Effector memory CD8-positive, alpha-beta T cell (primary cell): ENCODE measurements around the gene SS18.

Experiments
- ATAC-seq: fragments of 150-1000 bp; cut with Tn5 transposase; replicated peaks from 2 replicates; pipeline ENCODE4 v1.10.0; 2021; ENCODE audit warnings: mild to moderate bottlenecking, moderate library complexity
- DNase-seq, 3 experiments: peaks; one replicate each; pipeline ENCODE4 v3.0.0; 2021
- H3K27ac Mint-ChIP-seq, 2 donors: one replicate each; pipeline ENCODE4 v1.8.0; 2022; ENCODE audit warnings: mild to moderate bottlenecking in 2 of 2, mixed read lengths in 2 of 2, moderate library complexity in 2 of 2
- H3K27me3 Mint-ChIP-seq, 2 donors: one replicate each; pipeline ENCODE4 v1.8.0; 2022; ENCODE audit warnings: mixed read lengths in 2 of 2
- H3K36me3 Mint-ChIP-seq: one replicate; pipeline ENCODE4 v1.8.0; 2022; ENCODE audit warnings: mild to moderate bottlenecking, moderate library complexity, mixed read lengths; ENCODE audit not compliant: insufficient read depth
- H3K4me1 Mint-ChIP-seq, 2 donors: one replicate each; pipeline ENCODE4 v1.8.0; 2022; ENCODE audit warnings: low read depth in 2 of 2, mixed read lengths in 2 of 2
- H3K4me3 Mint-ChIP-seq, 2 donors: one replicate each; pipeline ENCODE4 v1.8.0; 2022; ENCODE audit warnings: mild to moderate bottlenecking in 2 of 2, mixed read lengths in 2 of 2, moderate library complexity in 2 of 2
- H3K9me3 Mint-ChIP-seq, 2 donors: one replicate each; pipeline ENCODE4 v1.8.0; 2022; ENCODE audit warnings: mixed read lengths in 2 of 2

The SS18 gene

GRCh38 chr18:26052505-26052904, 37.9 kb downstream of the SS18 start:
- Mint-ChIP-seq H3K4me3 (no peak overlapping the region), H3K27me3 (no peaks in the 10 kb centered on the region), H3K27ac (peak overlapping the region in 1 of 2 donors; percentile 81), H3K36me3 (peaks cover 63% of the 10 kb centered on the region), H3K9me3 (no peaks in the 10 kb centered on the region), H3K4me1 (peaks cover 2 to 17% of the 10 kb centered on the region in 2 donors)
- ATAC-seq, result no peak
- no peak for DNase-seq

- ATAC-seq (no peak), DNase-seq (no peak)
- peaks cover 2 to 17% of the 10 kb centered on the region in 2 donors for H3K4me1 Mint-ChIP-seq
- peaks cover 58% of the 10 kb centered on the region for H3K36me3 Mint-ChIP-seq
- no peaks in the 10 kb centered on the region for H3K9me3 Mint-ChIP-seq
- no peak overlapping the region for H3K4me3 Mint-ChIP-seq
- no peaks in the 10 kb centered on the region for H3K27me3 Mint-ChIP-seq
- no peak overlapping the region for H3K27ac Mint-ChIP-seq
Observed at GRCh38 chr18:26051843-26052242, 38.6 kb downstream of the SS18 start.

GRCh38 chr18:26046419-26047077, 43.9 kb downstream of the SS18 start:
- Mint-ChIP-seq H3K4me1 (peaks cover 9 to 28% of the 10 kb centered on the region in 2 donors), H3K9me3 (no peaks in the 10 kb centered on the region), H3K4me3 (no peak overlapping the region), H3K27ac (no peak overlapping the region), H3K27me3 (no peaks in the 10 kb centered on the region), H3K36me3 (peaks cover 33% of the 10 kb centered on the region)
- DNase-seq (no peak), ATAC-seq (no peak)

DNA sequence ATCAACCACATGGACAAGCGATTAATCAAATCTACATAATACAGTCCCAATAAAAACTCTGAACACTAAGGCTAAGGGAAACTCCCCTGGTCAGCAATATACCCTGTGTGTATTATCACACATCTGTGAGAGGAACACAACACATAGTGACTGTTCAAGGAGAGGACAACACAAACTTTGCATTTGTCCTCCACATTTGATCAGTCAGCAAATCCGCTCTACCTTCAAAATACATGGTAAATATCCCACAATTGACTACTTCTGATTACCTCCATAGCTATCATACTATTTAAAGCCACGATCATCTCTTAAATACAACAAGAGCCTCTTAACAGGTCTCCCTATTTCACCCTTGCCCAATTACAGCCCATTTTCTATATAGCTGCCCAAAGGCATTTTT, 45.6 kb downstream of the SS18 start:
- Mint-ChIP-seq H3K9me3 (no peaks in the 10 kb centered on the region), H3K27ac (peak overlapping the region in 1 of 2 donors; percentile 3), H3K36me3 (peaks cover 30% of the 10 kb centered on the region), H3K4me1 (peaks cover 15 to 40% of the 10 kb centered on the region in 2 donors), H3K27me3 (no peaks in the 10 kb centered on the region), H3K4me3 (no peak overlapping the region)
- ATAC-seq, result no peak
- DNase-seq, result no peak

DNA sequence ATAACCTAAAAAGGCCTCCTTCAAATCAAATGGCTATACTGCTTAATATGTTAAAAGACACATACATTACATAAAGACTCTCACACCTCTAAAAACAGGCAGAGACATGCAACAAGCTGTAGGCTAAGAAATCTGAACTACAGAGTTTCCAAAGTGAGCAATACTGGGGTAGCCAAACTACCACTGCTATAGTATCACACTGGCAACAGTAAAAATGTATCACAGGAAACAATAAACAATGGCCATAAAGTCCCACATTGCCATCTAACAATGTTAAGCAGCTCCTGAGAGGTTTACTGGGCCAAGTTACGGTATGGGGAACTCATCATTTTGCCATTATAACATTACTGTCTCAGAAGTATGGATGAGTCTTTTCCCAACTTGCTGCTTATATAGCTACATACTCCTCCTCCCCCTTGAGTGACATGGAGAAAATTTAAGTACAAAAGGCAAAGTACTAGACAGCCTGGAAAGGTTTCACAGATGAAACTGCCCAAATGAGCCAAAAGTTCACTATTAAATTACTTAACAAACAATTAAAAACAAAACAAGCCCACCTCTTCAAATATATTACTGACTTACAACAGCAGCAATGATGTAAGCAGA, 50.3 kb downstream of the SS18 start:
- no peak for DNase-seq
- H3K9me3 Mint-ChIP-seq, result no peaks in the 10 kb centered on the region
- peak overlapping the region in 1 of 2 donors; percentile 33 for H3K27ac Mint-ChIP-seq
- H3K27me3 Mint-ChIP-seq, result no peaks in the 10 kb centered on the region
- peak; percentile 22 for ATAC-seq
- H3K4me3 Mint-ChIP-seq, result no peak overlapping the region
- peaks cover 44% of the 10 kb centered on the region for H3K36me3 Mint-ChIP-seq
- peaks cover 15 to 32% of the 10 kb centered on the region in 2 donors for H3K4me1 Mint-ChIP-seq

DNA sequence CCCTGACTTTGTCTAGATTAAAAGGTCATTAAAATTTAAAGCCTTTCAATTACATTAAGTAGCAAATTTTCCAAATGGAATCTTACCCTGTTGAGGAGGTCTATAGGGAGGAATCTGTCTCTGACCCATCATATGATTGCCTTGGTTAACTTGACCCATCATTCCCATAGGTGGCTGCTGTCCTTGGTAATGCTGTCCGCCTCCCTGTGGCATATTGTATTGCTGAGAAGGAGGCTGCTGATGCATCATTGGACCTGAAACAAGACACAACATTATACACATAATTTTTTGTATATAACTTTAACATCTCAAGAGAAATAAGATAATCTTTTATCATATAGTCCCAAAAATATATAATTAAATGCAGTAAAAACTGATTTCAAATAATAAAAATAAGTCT, 51.2 kb downstream of the SS18 start:
- DNase-seq (no peak), ATAC-seq (no peak)
- H3K4me3 Mint-ChIP-seq, result no peak overlapping the region
- no peaks in the 10 kb centered on the region for H3K27me3 Mint-ChIP-seq
- H3K27ac Mint-ChIP-seq, result peak overlapping the region in 1 of 2 donors; percentile 62
- H3K36me3 Mint-ChIP-seq, result peaks cover 53% of the 10 kb centered on the region
- H3K9me3 Mint-ChIP-seq, result no peaks in the 10 kb centered on the region
- peaks cover 12 to 28% of the 10 kb centered on the region in 2 donors for H3K4me1 Mint-ChIP-seq

DNA sequence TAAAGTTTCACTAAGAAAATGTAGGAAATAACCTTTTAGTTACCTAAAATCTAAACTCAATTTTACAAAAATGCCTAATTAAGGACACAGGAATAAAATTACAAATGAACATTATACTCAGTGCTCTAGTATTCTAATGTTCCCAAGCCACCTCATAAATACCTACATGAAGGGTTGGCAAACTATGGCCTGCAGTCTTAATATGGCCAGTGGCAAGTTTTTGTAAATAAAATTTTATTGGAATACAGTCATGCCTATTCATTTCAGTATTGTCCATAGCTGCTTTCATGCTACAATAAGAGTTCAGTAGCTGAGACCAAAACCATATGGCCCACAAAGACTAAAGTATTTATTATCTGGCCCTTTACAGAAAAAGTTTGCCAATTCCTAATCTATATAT, 53.8 kb downstream of the SS18 start:
- no peak for ATAC-seq
- Mint-ChIP-seq H3K27me3 (no peaks in the 10 kb centered on the region), H3K4me1 (peaks cover 9 to 20% of the 10 kb centered on the region in 2 donors), H3K27ac (peak overlapping the region in 1 of 2 donors; percentile 22), H3K4me3 (no peak overlapping the region), H3K9me3 (no peaks in the 10 kb centered on the region), H3K36me3 (peaks cover 73% of the 10 kb centered on the region)
- DNase-seq, result no peak

DNA sequence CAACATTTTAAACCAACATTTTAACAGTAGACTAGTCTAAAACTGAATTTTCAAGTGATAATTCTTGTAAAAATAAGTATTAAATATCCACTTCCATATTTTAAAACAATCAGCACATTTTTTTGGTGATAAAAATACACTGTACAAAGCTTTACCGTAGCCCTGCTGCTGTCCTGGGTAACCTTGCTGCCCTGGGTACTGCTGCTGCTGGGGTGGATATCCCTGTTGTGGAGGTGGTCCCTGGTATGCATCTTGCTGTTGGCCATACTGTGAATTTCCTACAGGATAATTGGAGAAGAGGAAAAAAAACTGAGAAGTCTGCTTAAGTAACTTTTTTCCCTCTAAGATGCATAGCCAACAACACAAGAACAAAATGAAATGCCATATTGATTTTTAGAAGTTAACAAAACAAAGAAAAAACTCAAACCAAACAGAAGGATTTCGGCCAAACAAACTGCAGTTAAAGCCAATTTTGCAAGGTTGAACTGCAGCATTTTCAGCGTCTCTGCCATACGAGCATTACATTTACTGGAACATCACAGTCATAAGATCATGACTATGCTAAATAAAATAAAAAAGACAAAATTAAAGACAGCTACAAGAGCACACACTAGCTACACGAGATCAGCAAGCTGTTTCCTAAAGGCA, 55.4 kb downstream of the SS18 start:
- ATAC-seq (no peak), DNase-seq (no peak)
- Mint-ChIP-seq H3K27me3 (no peaks in the 10 kb centered on the region), H3K27ac (no peak overlapping the region), H3K9me3 (no peaks in the 10 kb centered on the region), H3K36me3 (peaks cover 79% of the 10 kb centered on the region), H3K4me1 (peaks cover 0 to 19% of the 10 kb centered on the region in 2 donors), H3K4me3 (no peak overlapping the region)

DNA sequence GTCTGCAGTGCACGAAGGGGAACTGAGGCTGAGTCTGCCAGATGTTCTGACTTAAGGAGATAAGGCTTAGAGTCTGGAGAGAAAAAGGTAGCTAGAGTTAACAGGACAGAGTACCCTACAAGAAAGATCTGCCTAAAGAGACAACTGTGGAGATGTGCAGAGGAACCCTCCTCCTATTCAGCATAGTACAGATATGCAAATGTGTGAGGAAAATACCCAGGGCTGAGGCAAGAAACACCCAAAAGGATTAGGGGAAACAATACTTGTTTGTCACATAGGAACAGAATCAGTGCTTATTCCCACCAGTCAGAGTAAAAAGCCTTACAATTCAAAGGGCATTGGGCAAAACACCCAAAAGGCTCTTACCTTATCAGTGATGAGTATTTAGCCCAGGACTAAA, 67.8 kb downstream of the SS18 start:
- Mint-ChIP-seq H3K4me1 (peaks cover 5 to 20% of the 10 kb centered on the region in 2 donors), H3K36me3 (peaks cover 65% of the 10 kb centered on the region)
- ATAC-seq, result no peak

GRCh38 chr18:26021061-26021754, 69.2 kb downstream of the SS18 start:
- no peak for ATAC-seq
- Mint-ChIP-seq H3K36me3 (peaks cover 78% of the 10 kb centered on the region), H3K4me1 (peaks cover 5 to 16% of the 10 kb centered on the region in 2 donors), H3K27ac (peak overlapping the region in 1 of 2 donors; percentile 24), H3K4me3 (no peak overlapping the region), H3K27me3 (no peaks in the 10 kb centered on the region), H3K9me3 (no peaks in the 10 kb centered on the region)
- DNase-seq, result no peak

More for the DNA sequence above, 67.8 kb downstream of the SS18 start:
- DNase-seq, result no peak
- H3K27ac Mint-ChIP-seq, result peak overlapping the region; percentile 29 to 53
- no peaks in the 10 kb centered on the region for H3K27me3 Mint-ChIP-seq
- no peak overlapping the region for H3K4me3 Mint-ChIP-seq
- H3K9me3 Mint-ChIP-seq, result no peaks in the 10 kb centered on the region

GRCh38 chr18:26017929-26018328, 72.5 kb downstream of the SS18 start:
- Mint-ChIP-seq H3K9me3 (no peaks in the 10 kb centered on the region), H3K36me3 (peaks cover 68% of the 10 kb centered on the region), H3K4me3 (no peak overlapping the region), H3K27ac (no peak overlapping the region), H3K27me3 (no peaks in the 10 kb centered on the region), H3K4me1 (peaks cover 2 to 6% of the 10 kb centered on the region in 2 donors)
- no peak for ATAC-seq
- DNase-seq, result no peak

- no peaks in the 10 kb centered on the region for H3K4me1 Mint-ChIP-seq
- ATAC-seq (no peak), DNase-seq (no peak)
- H3K27me3 Mint-ChIP-seq, result no peaks in the 10 kb centered on the region
- no peak overlapping the region for H3K27ac Mint-ChIP-seq
- H3K36me3 Mint-ChIP-seq, result peaks cover 41% of the 10 kb centered on the region
- H3K9me3 Mint-ChIP-seq, result no peaks in the 10 kb centered on the region
- H3K4me3 Mint-ChIP-seq, result no peak overlapping the region
Observed at GRCh38 chr18:26014462-26014861, 76.0 kb downstream of the SS18 start.

GRCh38 chr18:26008619-26009018, 81.8 kb downstream of the SS18 start:
- DNase-seq (no peak), ATAC-seq (no peak)
- Mint-ChIP-seq H3K4me1 (no peaks in the 10 kb centered on the region), H3K27ac (no peak overlapping the region), H3K36me3 (no peaks in the 10 kb centered on the region), H3K9me3 (no peaks in the 10 kb centered on the region), H3K4me3 (no peak overlapping the region), H3K27me3 (no peaks in the 10 kb centered on the region)
